Measurements from ENCODE around the gene SAMD13.
A peak's percentile ranks its signal among the peaks of the same experiment; 100 is the strongest.

Gene SAMD13

DNA sequence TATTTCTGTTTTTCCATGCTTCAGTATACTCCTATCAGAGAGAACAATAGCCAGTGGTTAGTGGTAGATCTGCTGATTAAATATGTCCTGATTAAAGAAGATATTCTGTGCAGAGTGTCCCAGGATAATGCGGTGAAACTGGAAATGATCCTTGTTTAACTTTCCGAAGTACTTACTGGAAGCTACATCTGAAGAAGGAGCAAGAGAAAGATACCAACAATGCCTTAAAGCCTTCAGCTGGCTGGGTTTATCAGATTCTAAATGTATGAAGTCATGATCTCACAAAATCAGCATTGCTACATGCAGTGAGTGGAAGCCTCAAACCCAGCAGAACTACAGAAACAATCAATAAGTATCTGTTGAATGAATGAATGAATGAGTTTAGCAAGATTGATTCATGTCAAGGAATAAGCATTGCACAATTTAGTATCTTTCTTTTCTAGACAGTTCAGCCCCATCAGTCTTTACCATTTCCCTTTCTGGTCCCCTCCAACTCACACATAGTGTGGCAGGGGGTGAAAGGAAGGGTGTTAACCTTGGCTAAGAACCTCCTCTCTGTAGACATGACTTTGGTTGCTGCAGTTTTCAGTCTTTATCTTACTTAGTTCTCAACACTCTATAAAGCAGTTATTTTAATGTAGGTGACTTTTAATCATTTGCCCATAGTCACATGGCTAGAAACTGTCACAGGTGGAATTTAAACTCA is 72.1 kb downstream of the SAMD13 start:
- DNase-seq (ENCODE audit: low spot score): no peak

GRCh38 chr1:84374991-84375696 is 73.6 kb downstream of the SAMD13 start:
- DNase-seq (ENCODE audit: low spot score): no peak

- DNase-seq (ENCODE audit: low spot score): no peak
These were observed 74.7 kb downstream of the SAMD13 start for GRCh38 chr1:84376000-84376910.

DNA sequence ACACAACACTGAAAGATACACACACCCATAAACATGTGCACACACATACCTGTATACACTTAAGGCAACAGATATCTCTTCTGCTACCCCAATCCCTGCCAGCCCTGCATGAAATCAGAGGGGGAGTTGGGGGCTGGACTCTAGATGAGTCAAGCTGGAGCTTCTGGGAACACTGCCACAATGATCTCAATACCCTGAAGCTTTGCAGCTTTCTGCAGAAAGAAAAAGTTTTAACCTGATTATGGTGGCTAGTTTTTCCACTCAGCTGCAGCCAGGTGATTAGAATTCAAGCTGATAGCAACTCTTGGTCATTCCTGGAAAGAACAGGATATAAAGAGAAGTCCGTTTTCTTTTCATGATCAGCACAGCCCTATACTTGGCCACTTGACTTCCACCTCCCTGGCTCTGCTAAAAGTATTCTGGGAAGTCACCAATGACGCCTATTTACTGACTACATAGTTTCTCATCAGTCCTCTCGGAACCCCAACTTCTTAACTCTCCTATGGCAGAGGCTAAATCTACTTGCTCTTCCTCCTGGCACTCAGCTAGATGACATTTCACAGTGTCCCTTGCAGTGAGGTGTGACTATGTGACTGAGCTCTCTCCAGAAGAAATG is 76.1 kb downstream of the SAMD13 start:
- DNase-seq (ENCODE audit: low spot score): no peak

GRCh38 chr1:84379138-84379916 is 77.8 kb downstream of the SAMD13 start:
- DNase-seq (ENCODE audit: low spot score): no peak

- no peak for DNase-seq (ENCODE audit: low spot score)
These were observed 78.3 kb downstream of the SAMD13 start for GRCh38 chr1:84379917-84380180.

DNA sequence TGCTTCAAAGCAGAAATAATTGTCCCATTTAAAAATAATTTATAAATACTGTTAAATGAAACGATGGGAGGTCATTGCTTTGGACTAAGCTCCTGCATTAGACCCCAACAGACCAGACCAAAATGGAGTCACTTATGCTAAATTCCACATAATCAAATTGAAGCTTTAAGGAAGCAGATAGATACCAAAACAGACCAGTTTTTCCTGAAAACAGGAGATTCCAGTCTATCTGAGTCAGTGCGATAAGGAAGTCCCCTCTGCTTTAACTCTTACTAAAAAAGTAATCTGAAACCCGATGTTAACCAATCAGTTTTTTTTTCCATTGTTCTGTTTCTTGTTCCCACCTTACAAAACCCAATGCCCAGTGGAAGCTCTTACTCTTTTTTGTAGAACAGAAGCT is 80.6 kb downstream of the SAMD13 start:
- DNase-seq (ENCODE audit: low spot score): no peak

DNA sequence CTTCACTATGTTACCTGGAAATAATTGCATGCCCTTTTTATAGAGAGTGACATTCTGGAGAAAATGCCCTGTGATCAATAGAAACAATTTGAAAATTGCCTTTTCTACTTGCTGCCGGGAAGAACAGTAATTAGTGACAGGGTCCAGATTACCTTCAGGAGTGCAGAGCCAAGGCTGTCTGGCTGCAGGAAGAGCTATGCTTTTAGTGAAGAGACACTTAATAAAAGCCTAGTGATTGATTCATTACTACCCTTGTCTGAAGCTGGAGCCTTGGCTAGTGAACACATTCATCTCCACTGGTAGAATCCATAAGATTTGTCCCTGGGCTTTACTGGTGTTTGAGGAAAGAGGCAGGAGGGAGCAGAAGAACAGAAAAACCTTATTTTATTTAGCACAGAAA is 83.8 kb downstream of the SAMD13 start:
- DNase-seq (ENCODE audit: low spot score): no peak

DNA sequence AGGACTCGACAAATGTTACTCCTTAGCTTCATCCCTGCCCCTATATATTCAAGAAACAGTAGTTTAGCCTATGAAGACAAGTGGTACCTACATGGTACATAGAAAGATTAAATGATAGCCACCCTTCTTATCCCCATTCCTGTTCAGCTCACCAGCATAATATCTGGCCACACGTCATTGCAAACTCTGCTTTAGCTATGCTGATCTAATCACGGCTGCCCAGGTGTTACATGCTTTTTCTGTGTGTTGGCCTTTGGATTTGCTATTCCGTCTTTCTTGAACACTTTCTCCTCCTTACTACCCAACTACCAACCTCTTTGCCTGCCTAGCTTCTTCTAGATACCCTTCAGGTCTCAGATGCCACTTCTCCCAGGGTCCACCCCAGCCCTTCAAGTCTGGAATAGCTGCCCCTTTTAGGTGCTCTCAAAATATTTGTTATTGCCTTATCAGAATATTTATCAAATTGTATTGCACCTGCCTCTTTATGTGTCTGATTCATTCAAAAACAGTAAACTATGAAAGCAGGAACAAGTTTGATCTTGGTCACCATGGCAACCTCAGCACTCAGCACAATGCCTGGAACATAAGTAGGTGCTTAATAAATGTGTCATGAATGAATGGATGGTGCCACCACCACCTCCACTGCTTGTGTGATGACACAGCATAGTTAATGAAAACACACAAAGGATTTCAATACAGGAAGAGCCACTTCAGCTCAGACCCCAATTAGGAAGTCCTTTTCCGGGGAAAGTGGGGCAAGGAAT is 85.4 kb downstream of the SAMD13 start:
- DNase-seq (ENCODE audit: low spot score): no peak

- DNase-seq (ENCODE audit: low spot score): peak; percentile 58
These were observed 86.1 kb downstream of the SAMD13 start for GRCh38 chr1:84387480-84388163.

DNA sequence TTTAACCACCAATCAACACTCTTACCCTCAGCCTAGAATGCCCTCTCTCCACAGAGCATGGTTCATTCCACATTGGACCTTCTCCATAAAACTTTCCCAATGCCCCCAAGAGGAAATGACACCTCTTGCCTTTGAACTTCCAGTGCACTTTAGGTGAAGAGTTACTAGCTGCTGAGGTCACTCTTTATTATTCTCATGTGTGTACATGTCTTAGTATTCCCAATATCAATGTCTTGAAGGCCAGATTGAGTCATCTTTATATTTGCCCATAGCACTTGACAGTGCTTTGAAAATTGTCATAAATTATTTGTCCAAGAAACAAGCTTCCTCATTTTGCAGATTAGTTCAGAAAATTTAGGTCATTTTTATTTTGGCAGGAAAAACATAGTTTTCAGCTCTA is 88.7 kb downstream of the SAMD13 start:
- DNase-seq (ENCODE audit: low spot score): no peak

DNA sequence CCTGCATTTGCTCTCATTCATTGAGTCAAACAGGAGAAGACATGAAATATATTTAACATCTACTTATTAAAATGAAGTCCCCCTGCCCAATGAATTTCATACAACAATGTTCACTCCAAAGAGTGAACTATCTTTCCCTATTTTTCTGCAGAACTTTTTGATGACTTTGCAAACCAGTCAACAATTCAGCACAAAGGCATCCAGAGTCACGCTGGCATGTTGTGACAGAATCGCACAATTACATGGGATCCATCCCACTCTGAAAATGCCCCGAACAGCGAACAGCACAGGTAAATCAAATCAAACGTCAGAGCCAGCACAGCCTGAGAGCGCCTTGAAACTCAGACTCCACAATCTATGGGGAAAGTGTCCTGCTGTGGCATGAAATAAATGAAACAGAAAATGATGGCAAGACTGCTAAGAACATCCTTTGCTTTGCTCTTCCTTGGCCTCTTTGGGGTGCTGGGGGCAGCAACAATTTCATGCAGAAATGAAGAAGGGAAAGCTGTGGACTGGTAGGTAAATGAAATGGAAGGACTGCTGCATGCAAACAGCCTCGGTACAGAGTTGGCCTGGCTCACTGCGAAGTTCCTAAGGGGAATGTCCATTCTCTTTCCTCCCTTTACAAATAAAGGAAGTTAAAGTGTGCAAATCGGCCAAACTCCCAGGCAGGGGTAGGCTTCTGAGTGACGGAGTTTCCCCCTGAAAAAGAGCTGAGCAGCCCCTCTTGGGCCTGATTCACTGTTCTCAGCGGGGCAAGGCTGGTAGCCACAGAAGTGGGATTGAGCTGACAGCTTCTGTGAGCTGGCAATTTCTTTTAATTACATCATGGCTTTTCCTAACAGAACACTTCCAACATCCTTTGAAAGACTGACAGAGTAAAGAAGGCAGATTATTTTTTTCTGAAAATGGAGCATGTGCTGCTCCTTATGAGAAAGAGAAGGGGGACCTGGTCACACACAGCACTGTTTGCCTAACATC is 97.0 kb downstream of the SAMD13 start, which contains the start of gene DNASE2B:
TSS of gene DNASE2B (plus strand) at position 310 of the 981 bp plus-strand sequence. CDS start at position 391, 81 bp downstream.
- no peak for DNase-seq (ENCODE audit: low spot score)
